GM18519 (cell line): ENCODE data around the gene SIL1.

Source experiments
- ATAC-seq: cut with Tn5 transposase; IDR thresholded peaks from one replicate; pipeline ENCODE4 v1.9.1; 2021; ENCODE audit warnings: mild to moderate bottlenecking, moderate library complexity; ENCODE audit not compliant: unreplicated experiment, low FRiP score

Gene SIL1

DNA sequence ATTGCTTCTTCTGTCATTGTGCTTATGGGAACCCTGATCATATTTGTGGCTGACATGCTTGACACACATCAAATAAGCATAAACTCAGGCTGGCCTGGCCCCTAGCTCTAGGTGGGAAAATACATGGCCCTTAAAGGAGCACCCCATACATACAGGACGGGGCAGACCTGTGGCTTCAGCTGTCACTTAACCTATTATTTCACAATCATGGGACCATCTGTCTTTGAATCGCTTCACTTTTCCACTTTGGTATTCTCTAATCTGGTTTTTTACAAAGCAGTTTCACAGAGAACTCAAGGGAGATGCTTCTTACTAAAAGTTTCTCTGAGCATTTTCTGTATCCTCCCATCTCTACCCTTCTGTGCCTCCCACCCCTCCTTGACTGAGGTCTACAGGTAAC lies 288.4 kb downstream of the SIL1 start:
- no peak for ATAC-seq

DNA sequence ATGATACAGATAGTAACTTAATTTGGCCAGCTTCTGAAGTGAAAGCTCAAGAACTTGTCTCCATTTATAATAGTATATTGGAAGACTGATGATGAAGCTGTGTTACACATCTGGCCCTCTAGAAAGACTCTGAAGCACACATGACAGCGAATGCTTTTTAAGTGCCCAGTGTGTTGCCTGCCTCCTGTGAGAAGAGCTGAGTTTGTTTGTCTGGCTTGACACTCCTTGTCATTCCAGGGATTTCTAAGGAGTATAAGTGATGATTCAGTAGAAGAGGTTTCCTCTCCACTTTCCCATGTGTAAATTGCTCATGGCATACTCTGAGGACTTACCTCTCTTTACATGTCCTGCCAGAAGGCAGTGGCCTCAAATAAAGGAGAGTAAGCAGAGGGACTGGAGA lies 292.6 kb downstream of the SIL1 start:
- ATAC-seq: no peak

DNA sequence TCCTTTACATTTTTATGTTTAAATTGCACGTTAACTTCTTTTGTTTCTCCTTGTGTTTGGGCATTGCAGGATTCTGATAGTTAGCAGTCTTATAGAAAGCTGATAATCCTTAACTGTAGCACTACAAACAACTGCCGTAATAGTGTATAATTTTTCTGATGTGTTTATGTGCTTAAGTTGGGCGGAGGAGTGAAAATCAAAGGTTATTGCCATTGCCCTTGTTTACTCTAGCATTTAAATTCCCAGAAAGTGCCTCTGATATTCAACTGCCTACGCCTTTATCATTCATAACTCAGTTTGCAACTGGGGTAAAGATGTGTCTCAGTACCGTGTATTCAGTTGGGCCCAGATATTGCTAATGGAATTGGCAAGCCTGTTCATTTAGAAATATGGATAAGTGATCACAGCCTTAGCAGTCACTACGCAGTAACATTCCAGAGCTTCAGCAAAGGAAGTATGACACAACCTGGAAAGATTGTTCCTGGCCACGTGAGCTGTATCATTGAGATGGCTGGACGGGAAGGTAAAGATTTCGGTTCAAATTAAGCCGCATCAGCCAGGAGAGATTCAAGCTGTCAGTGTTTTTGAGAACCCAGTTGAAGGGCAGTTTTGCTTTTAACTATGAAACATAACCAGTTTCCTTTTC lies 294.9 kb downstream of the SIL1 start:
- no peak for ATAC-seq

DNA sequence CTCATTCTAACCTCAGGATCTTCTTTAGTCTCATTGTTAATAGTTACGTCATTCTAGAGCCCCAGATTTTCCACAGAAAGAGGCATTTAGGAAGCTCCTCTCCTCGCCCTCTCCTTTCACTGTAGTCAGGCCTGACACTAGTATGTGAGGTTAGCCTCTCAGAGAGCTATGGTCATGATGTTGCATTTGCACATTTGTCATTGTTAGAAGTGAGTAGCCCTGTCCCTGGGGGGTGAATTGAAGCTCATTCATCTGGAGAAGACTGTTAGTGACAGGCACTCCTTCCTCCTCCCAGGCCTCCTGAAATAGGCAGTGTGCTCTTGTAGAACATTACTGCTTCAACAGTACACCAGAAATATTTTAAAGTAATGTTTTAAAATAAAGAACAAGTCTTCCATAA lies 296.5 kb downstream of the SIL1 start:
- no peak for ATAC-seq

DNA sequence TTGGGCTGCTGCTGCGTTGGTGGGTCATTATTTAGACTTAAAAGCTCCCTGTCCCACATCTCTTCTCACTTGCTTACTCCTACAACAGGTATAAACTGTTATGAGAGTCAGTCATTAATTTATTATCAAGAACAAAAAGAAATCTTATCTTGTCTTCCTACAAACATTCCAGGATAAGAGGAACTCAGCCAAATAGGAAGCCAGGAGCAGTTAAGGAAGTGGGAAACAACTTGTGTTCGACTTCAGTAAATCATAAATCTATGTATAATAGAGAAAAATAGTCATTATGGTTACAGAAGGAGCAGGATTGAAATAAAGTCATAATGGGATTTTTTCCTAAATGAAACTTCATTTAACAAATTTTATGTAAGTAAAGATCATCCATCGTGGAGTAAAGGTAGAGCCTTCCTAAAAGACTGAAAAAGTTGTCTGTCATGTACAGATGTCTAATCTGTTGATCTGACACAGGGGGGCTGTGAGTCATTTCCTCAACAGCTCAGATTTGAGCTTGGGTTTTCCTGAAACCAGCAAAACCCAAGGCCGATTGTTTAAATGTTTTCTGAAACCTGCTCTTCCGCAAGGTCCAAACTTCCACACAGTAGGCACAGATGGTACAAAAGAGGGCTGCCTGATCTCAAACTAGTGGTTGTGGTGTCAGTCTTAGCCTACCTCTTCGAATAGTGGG lies 297.7 kb downstream of the SIL1 start:
- no peak for ATAC-seq

DNA sequence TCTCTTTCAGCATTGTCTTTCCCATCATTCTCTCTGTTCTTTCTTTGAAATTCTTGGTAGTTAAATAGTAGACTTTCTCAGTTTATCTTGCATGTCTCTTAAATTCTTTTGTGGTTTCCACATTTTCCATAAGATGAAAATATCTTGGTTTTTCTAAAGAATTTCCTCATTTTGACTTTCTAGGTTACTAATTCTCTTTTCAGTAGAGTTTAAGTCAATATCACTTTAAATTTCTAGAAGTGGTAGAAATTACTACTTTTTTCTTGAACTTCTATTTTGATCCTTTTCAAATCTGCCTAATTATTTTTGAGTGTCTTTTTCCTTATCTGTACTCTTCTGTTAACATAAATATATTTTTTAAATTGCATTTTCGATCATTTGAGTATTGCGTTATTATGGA lies 299.4 kb downstream of the SIL1 start:
- ATAC-seq: no peak

DNA sequence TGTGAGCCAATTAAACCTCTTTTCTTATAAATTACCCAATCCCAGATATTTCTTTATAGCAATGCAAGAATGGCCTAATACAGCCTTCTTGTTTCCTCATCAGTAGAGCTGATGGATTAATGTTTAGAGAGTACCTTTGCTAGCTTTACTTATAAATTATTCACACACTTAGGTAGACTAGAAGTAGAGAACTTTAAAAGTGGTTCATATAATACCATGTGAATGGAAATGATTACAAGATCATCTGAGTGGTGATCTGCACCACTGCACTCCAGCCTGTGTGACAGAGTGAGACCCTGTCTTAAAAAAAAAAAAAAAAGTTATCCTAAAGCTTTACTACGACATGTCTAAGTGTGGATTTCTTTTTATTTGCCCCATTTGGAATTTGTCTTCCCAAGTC lies 299.9 kb downstream of the SIL1 start:
- no peak for ATAC-seq
